ENCODE data around the gene CPNE4. TPM values are rescaled to one million over a fixed set of nuclear protein-coding genes. Genes with fewer than 3 reads are reported as not detected.

The CPNE4 gene
- total and polyA plus RNA-seq, 7 experiments from 2014 or later, result not detected

- Histone ChIP-seq H3K9me3 (ENCODE audit: control insufficient read depth in 2 of 3, low read length in 3 of 3) (no peaks in the 10 kb centered on the region), H3K4me3 (ENCODE audit: low read length) (no peak overlapping the region), H3K27me3 (ENCODE audit: control insufficient read depth in 2 of 2, insufficient read depth in 2 of 2, low read length in 2 of 2) (no peaks in the 10 kb centered on the region), H3K4me1 (ENCODE audit: control insufficient read depth in 2 of 2, insufficient read depth in 2 of 2, low read length in 2 of 2) (no peaks in the 10 kb centered on the region), H3K36me3 (ENCODE audit: control insufficient read depth in 2 of 3, insufficient read depth in 3 of 3, low read length in 3 of 3) (no peaks in the 10 kb centered on the region), H3K27ac (ENCODE audit: low read depth, low read length) (no peak overlapping the region)
- POLR2A ChIA-PET, result no interaction called here
- Mint-ChIP-seq H3K4me3 (no peak overlapping the region), H3K27ac (no peak overlapping the region), H3K4me1 (peaks cover 0 to 2% (median 0%) of the 10 kb centered on the region in 7 donors), H3K36me3 (no peaks in the 10 kb centered on the region), H3K9me3 (peaks cover 0 to 2% (median 0%) of the 10 kb centered on the region in 11 donors), H3K27me3 (peaks cover 10 to 27% (median 24%) of the 10 kb centered on the region in 5 donors)
- CTCF ChIA-PET, result no interaction called here
- no peak for DNase-seq
- intact Hi-C loops (cut with micrococcal nuclease), result no loop called here
- no peak for ATAC-seq
Measured at GRCh38 chr3:131608741-131609140, 426.1 kb downstream of the CPNE4 start.

GRCh38 chr3:131608296-131608695 is 426.5 kb downstream of the CPNE4 start:
- no peak overlapping the region for H3K4me3 Mint-ChIP-seq
- ChIA-PET CTCF (no interaction called here), POLR2A (no interaction called here)
- Histone ChIP-seq H3K9me3 (ENCODE audit: control insufficient read depth in 2 of 3, low read length in 3 of 3) (no peaks in the 10 kb centered on the region), H3K4me3 (ENCODE audit: low read length) (no peak overlapping the region), H3K36me3 (ENCODE audit: control insufficient read depth in 2 of 3, insufficient read depth in 3 of 3, low read length in 3 of 3) (no peaks in the 10 kb centered on the region), H3K27ac (ENCODE audit: low read depth, low read length) (no peak overlapping the region), H3K27me3 (ENCODE audit: control insufficient read depth in 2 of 2, insufficient read depth in 2 of 2, low read length in 2 of 2) (no peaks in the 10 kb centered on the region), H3K4me1 (ENCODE audit: control insufficient read depth in 2 of 2, insufficient read depth in 2 of 2, low read length in 2 of 2) (no peaks in the 10 kb centered on the region)
- H3K27ac Mint-ChIP-seq, result no peak overlapping the region
- ATAC-seq (no peak), DNase-seq (no peak)
- no peaks in the 10 kb centered on the region for H3K36me3 Mint-ChIP-seq
- H3K4me1 Mint-ChIP-seq, result peaks cover 0 to 2% (median 0%) of the 10 kb centered on the region in 7 donors
- intact Hi-C loops (cut with micrococcal nuclease), result no loop called here
- peaks cover 0 to 2% (median 0%) of the 10 kb centered on the region in 11 donors for H3K9me3 Mint-ChIP-seq
- peaks cover 10 to 27% (median 24%) of the 10 kb centered on the region in 5 donors for H3K27me3 Mint-ChIP-seq

- POLR2A ChIA-PET, result no interaction called here
- no peak overlapping the region for H3K4me3 ChIP-seq (ENCODE audit: low read length)
- Mint-ChIP-seq H3K4me1 (peaks cover 0 to 2% (median 0%) of the 10 kb centered on the region in 7 donors), H3K4me3 (no peak overlapping the region), H3K27ac (no peak overlapping the region), H3K9me3 (peaks cover 0 to 2% (median 0%) of the 10 kb centered on the region in 11 donors), H3K27me3 (peaks cover 15 to 29% (median 21%) of the 10 kb centered on the region in 5 donors), H3K36me3 (no peaks in the 10 kb centered on the region)
- H3K4me1 ChIP-seq (ENCODE audit: control insufficient read depth in 2 of 2, insufficient read depth in 2 of 2, low read length in 2 of 2), result no peaks in the 10 kb centered on the region
- no peak for DNase-seq
- intact Hi-C loops (cut with micrococcal nuclease), result no loop called here
- no peaks in the 10 kb centered on the region for H3K9me3 ChIP-seq (ENCODE audit: control insufficient read depth in 2 of 3, low read length in 3 of 3)
- CTCF ChIA-PET, result no interaction called here
- ATAC-seq, result no peak
- H3K27ac ChIP-seq (ENCODE audit: low read depth, low read length), result no peak overlapping the region
- no peaks in the 10 kb centered on the region for H3K36me3 ChIP-seq (ENCODE audit: control insufficient read depth in 2 of 3, insufficient read depth in 3 of 3, low read length in 3 of 3)
- H3K27me3 ChIP-seq (ENCODE audit: control insufficient read depth in 2 of 2, insufficient read depth in 2 of 2, low read length in 2 of 2), result no peaks in the 10 kb centered on the region
Measured at GRCh38 chr3:131605916-131606315, 428.9 kb downstream of the CPNE4 start.

- Mint-ChIP-seq H3K9me3 (peaks cover 0 to 3% (median 0%) of the 10 kb centered on the region in 11 donors), H3K27ac (no peak overlapping the region), H3K4me1 (no peaks in the 10 kb centered on the region), H3K36me3 (no peaks in the 10 kb centered on the region), H3K27me3 (peaks cover 6 to 30% (median 21%) of the 10 kb centered on the region in 5 donors), H3K4me3 (no peak overlapping the region)
- ChIA-PET POLR2A (no interaction called here), CTCF (no interaction called here)
- Histone ChIP-seq H3K36me3 (ENCODE audit: control insufficient read depth in 2 of 3, insufficient read depth in 3 of 3, low read length in 3 of 3) (no peaks in the 10 kb centered on the region), H3K27ac (ENCODE audit: low read depth, low read length) (no peak overlapping the region), H3K9me3 (ENCODE audit: control insufficient read depth in 2 of 3, low read length in 3 of 3) (no peaks in the 10 kb centered on the region), H3K4me3 (ENCODE audit: low read length) (no peak overlapping the region), H3K27me3 (ENCODE audit: control insufficient read depth in 2 of 2, insufficient read depth in 2 of 2, low read length in 2 of 2) (no peaks in the 10 kb centered on the region), H3K4me1 (ENCODE audit: control insufficient read depth in 2 of 2, insufficient read depth in 2 of 2, low read length in 2 of 2) (no peaks in the 10 kb centered on the region)
- no peak for DNase-seq
- ATAC-seq, result no peak
- intact Hi-C loops (cut with micrococcal nuclease), result no loop called here
Measured at GRCh38 chr3:131602011-131602779, 432.6 kb downstream of the CPNE4 start.

GRCh38 chr3:131597816-131598215 is 437.0 kb downstream of the CPNE4 start:
- Histone ChIP-seq H3K4me3 (ENCODE audit: low read length) (no peak overlapping the region), H3K4me1 (ENCODE audit: control insufficient read depth in 2 of 2, insufficient read depth in 2 of 2, low read length in 2 of 2) (no peaks in the 10 kb centered on the region), H3K9me3 (ENCODE audit: control insufficient read depth in 2 of 3, low read length in 3 of 3) (no peaks in the 10 kb centered on the region), H3K36me3 (ENCODE audit: control insufficient read depth in 2 of 3, insufficient read depth in 3 of 3, low read length in 3 of 3) (no peaks in the 10 kb centered on the region), H3K27ac (ENCODE audit: low read depth, low read length) (no peak overlapping the region), H3K27me3 (ENCODE audit: control insufficient read depth in 2 of 2, insufficient read depth in 2 of 2, low read length in 2 of 2) (no peaks in the 10 kb centered on the region)
- no peak overlapping the region for H3K27ac Mint-ChIP-seq
- ATAC-seq (no peak), DNase-seq (no peak)
- no peaks in the 10 kb centered on the region for H3K4me1 Mint-ChIP-seq
- no peak overlapping the region for H3K4me3 Mint-ChIP-seq
- no peaks in the 10 kb centered on the region for H3K36me3 Mint-ChIP-seq
- CTCF ChIA-PET, result no interaction called here
- intact Hi-C loops (cut with micrococcal nuclease), result no loop called here
- POLR2A ChIA-PET, result no interaction called here
- H3K9me3 Mint-ChIP-seq, result peaks cover 0 to 6% (median 0%) of the 10 kb centered on the region in 11 donors
- peaks cover 2 to 45% (median 38%) of the 10 kb centered on the region in 5 donors for H3K27me3 Mint-ChIP-seq

- no peaks in the 10 kb centered on the region for H3K4me1 ChIP-seq (ENCODE audit: control insufficient read depth in 2 of 2, insufficient read depth in 2 of 2, low read length in 2 of 2)
- no peak for DNase-seq
- no peaks in the 10 kb centered on the region for H3K9me3 ChIP-seq (ENCODE audit: control insufficient read depth in 2 of 3, low read length in 3 of 3)
- Mint-ChIP-seq H3K9me3 (peaks cover 0 to 6% (median 0%) of the 10 kb centered on the region in 11 donors), H3K27ac (no peak overlapping the region), H3K36me3 (no peaks in the 10 kb centered on the region), H3K4me1 (no peaks in the 10 kb centered on the region), H3K27me3 (peaks cover 2 to 45% (median 40%) of the 10 kb centered on the region in 5 donors), H3K4me3 (no peak overlapping the region)
- H3K36me3 ChIP-seq (ENCODE audit: control insufficient read depth in 2 of 3, insufficient read depth in 3 of 3, low read length in 3 of 3), result no peaks in the 10 kb centered on the region
- ATAC-seq, result no peak
- POLR2A ChIA-PET, result no interaction called here
- H3K27ac ChIP-seq (ENCODE audit: low read depth, low read length), result no peak overlapping the region
- CTCF ChIA-PET, result no interaction called here
- no peak overlapping the region for H3K4me3 ChIP-seq (ENCODE audit: low read length)
- intact Hi-C loops (cut with micrococcal nuclease), result no loop called here
- peaks cover 0 to 4% of the 10 kb centered on the region in 2 donors for H3K27me3 ChIP-seq (ENCODE audit: control insufficient read depth in 2 of 2, insufficient read depth in 2 of 2, low read length in 2 of 2)
Measured at GRCh38 chr3:131596884-131597283, 437.9 kb downstream of the CPNE4 start.

GRCh38 chr3:131591394-131592014 is 443.3 kb downstream of the CPNE4 start:
- no peak overlapping the region for H3K27ac Mint-ChIP-seq
- DNase-seq, result no peak
- H3K4me3 ChIP-seq (ENCODE audit: low read length), result no peak overlapping the region
- H3K36me3 Mint-ChIP-seq, result no peaks in the 10 kb centered on the region
- no peak for ATAC-seq
- CTCF ChIA-PET, result no interaction called here
- H3K36me3 ChIP-seq (ENCODE audit: control insufficient read depth in 2 of 3, insufficient read depth in 3 of 3, low read length in 3 of 3), result no peaks in the 10 kb centered on the region
- H3K9me3 ChIP-seq (ENCODE audit: control insufficient read depth in 2 of 3, low read length in 3 of 3), result no peaks in the 10 kb centered on the region
- peaks cover 8 to 42% (median 34%) of the 10 kb centered on the region in 5 donors for H3K27me3 Mint-ChIP-seq
- H3K4me1 ChIP-seq (ENCODE audit: control insufficient read depth in 2 of 2, insufficient read depth in 2 of 2, low read length in 2 of 2), result no peaks in the 10 kb centered on the region
- POLR2A ChIA-PET, result no interaction called here
- H3K4me1 Mint-ChIP-seq, result no peaks in the 10 kb centered on the region
- H3K27ac ChIP-seq (ENCODE audit: low read depth, low read length), result no peak overlapping the region
- intact Hi-C loops (cut with micrococcal nuclease), result no loop called here
- H3K4me3 Mint-ChIP-seq, result no peak overlapping the region
- peaks cover 0 to 6% (median under 1%) of the 10 kb centered on the region in 11 donors for H3K9me3 Mint-ChIP-seq
- H3K27me3 ChIP-seq (ENCODE audit: control insufficient read depth in 2 of 2, insufficient read depth in 2 of 2, low read length in 2 of 2), result peaks cover 0 to 4% of the 10 kb centered on the region in 2 donors
